Endothelial cell of umbilical vein (primary cell): ENCODE measurements around the gene RAP1GAP. TPM values are rescaled to one million over a fixed set of nuclear protein-coding genes. Genes with fewer than 3 reads are reported as not detected.

Experiments used
- BruUV-seq: library from RNA; stranded (reverse); fragments of 400-500 nt; replicated peaks from 2 replicates; lab custom pipeline; 2021; lab: Mats Ljungman, UMichigan
- CTCF ChIA-PET: fragments of 300-600, 350-600 bp; sonication (Branson Sonifier 250); formaldehyde crosslinking; loops from one replicate; lab custom pipeline; 2021; ENCODE audit warnings: antibody characterized with exemption, inconsistent platforms; lab: Charles Lee
- POLR2A ChIA-PET: fragments of 300-600, 350-600 bp; sonication (Branson Sonifier 250); formaldehyde crosslinking; loops from one replicate; lab custom pipeline; 2021; ENCODE audit warnings: antibody characterized with exemption, inconsistent platforms; lab: Charles Lee
- DNase-seq: peaks from one replicate; pipeline ENCODE4 v3.0.0-alpha.2; 2011; ENCODE audit warnings: low read depth, low spot score
- FAIRE-seq: peaks from 2 replicates; lab custom pipeline; 2011; peaks lifted over from hg19 to GRCh38; lab: Jason Lieb, UNC
- H2AFZ ChIP-seq: 2 replicates; pipeline ENCODE4 v1.6.0; 2012; ENCODE audit warnings: low read depth, low read length, control low read depth, inconsistent platforms
- H3K27ac ChIP-seq: 2 replicates; pipeline ENCODE4 v1.5.1; 2011; ENCODE audit warnings: low read depth, mild to moderate bottlenecking, control low read depth, low read length, moderate library complexity; ENCODE audit not compliant: insufficient read depth
- H3K27me3 ChIP-seq, 2 experiments: 2 replicates each; pipeline versions ENCODE4 v1.6.0 to v1.6.1; 2011; ENCODE audit warnings: low read length in 2 of 2, mixed read lengths in 1 of 2; ENCODE audit not compliant: control insufficient read depth in 2 of 2, insufficient read depth in 2 of 2
- H3K36me3 ChIP-seq, 2 experiments: 2 replicates in 1 of 2; 3 replicates in 1 of 2; pipeline ENCODE4 v1.5.1; 2011; ENCODE audit warnings: low read length in 2 of 2, mild to moderate bottlenecking in 1 of 2, moderate library complexity in 1 of 2; ENCODE audit not compliant: control insufficient read depth in 2 of 2, insufficient read depth in 2 of 2; ENCODE audit errors: extremely low read depth in 1 of 2
- H3K4me1 ChIP-seq: 3 replicates; pipeline ENCODE4 v1.5.1; 2011; ENCODE audit warnings: mild to moderate bottlenecking, low read length; ENCODE audit not compliant: control insufficient read depth, insufficient read depth; ENCODE audit errors: extremely low read depth
- H3K4me2 ChIP-seq: 2 replicates; pipeline ENCODE4 v1.6.1; 2011; ENCODE audit warnings: low read length, control low read depth, mixed read lengths; ENCODE audit not compliant: insufficient read depth
- H3K4me3 ChIP-seq, 3 experiments: fragments of 200-600 bp in 1 of 3; sonication (generic), shearing (Covaris generic) in 1 of 3; replicated peaks in 1 of 3; 2 replicates each; pipeline ENCODE4 v1.5.1; 2011 to 2016; ENCODE audit warnings: control low read depth in 3 of 3, low read length in 3 of 3, mild to moderate bottlenecking in 2 of 3, inconsistent platforms in 1 of 3, low read depth in 1 of 3, moderate library complexity in 1 of 3; ENCODE audit not compliant: insufficient read depth in 1 of 3
- H3K79me2 ChIP-seq: 2 replicates; pipeline ENCODE4 v1.6.0; 2012; ENCODE audit warnings: low read length, inconsistent platforms; ENCODE audit not compliant: control insufficient read depth, insufficient read depth
- H3K9ac ChIP-seq: replicated peaks from 2 replicates; pipeline ENCODE3; 2011; ENCODE audit warnings: low read length, control low read depth; ENCODE audit not compliant: insufficient read depth; ENCODE audit errors: extremely low read depth
- H3K9me1 ChIP-seq: replicated peaks from 3 replicates; pipeline ENCODE4 v1.6.0; 2011; ENCODE audit warnings: mild to moderate bottlenecking, low read length; ENCODE audit not compliant: control insufficient read depth, insufficient read depth; ENCODE audit errors: extremely low read depth
- H3K9me3 ChIP-seq: replicated peaks from 2 replicates; pipeline ENCODE4 v1.5.1; 2012; ENCODE audit warnings: low read length, inconsistent platforms; ENCODE audit not compliant: control insufficient read depth, insufficient read depth
- H4K20me1 ChIP-seq: replicated peaks from 2 replicates; pipeline ENCODE3; 2011; ENCODE audit warnings: mild to moderate bottlenecking, low read length; ENCODE audit not compliant: control insufficient read depth, insufficient read depth; ENCODE audit errors: extremely low read depth
- EZH2 ChIP-seq: IDR thresholded peaks from 2 replicates; pipeline ENCODE4 v1.6.1; 2012; ENCODE audit warnings: borderline replicate concordance, low read depth, mild to moderate bottlenecking, moderate library complexity, low read length, inconsistent platforms; ENCODE audit not compliant: severe bottlenecking
- FOS ChIP-seq: IDR thresholded peaks from 2 replicates; pipeline ENCODE4 v1.6.1; 2011; ENCODE audit warnings: mild to moderate bottlenecking, low read length, moderate library complexity, borderline replicate concordance; ENCODE audit not compliant: insufficient read depth
- GATA2 ChIP-seq: IDR thresholded peaks from 2 replicates; pipeline ENCODE4 v1.7.0; 2011; ENCODE audit warnings: low read depth, mild to moderate bottlenecking, moderate library complexity, mixed read lengths, low read length; ENCODE audit not compliant: insufficient read length, insufficient read depth
- JUN ChIP-seq: IDR thresholded peaks from 2 replicates; pipeline ENCODE4 v1.6.1; 2011; ENCODE audit warnings: borderline replicate concordance, low read depth; ENCODE audit not compliant: insufficient read length, insufficient read depth
- MYC ChIP-seq: IDR thresholded peaks from one replicate; pipeline ENCODE4 v1.6.1; 2011; ENCODE audit warnings: mild to moderate bottlenecking, low read depth, low read length
- POLR2A ChIP-seq: IDR thresholded peaks from 2 replicates; pipeline ENCODE4 v1.6.1; 2012; ENCODE audit warnings: low read depth, mild to moderate bottlenecking, control low read depth, low read length
- POLR2AphosphoS5 ChIP-seq: IDR thresholded peaks from 2 replicates; pipeline ENCODE4 v1.6.1; 2012; ENCODE audit warnings: low read depth, mild to moderate bottlenecking, control low read depth, low read length, moderate library complexity; ENCODE audit not compliant: insufficient read depth
- dilution Hi-C: fragments of 300-500 bp; cut with MboI; formaldehyde crosslinking; loops from one replicate; pipeline ENCODE4 v1.15.0; 2019; ENCODE audit warnings: low sequenced_read_pairs; ENCODE audit not compliant: extremely low pct_ligation_motif_present
- intact Hi-C: fragments of 100-400 bp; cut with micrococcal nuclease; formaldehyde crosslinking; loops from one replicate; pipeline ENCODE4 v1.10.0; 2022
- polyA plus RNA-seq, 4 experiments: library from polyadenylated mRNA; depleted of rRNA in 3 of 4; stranded (reverse) in 3 of 4; unstranded in 1 of 4; fragments of >200 nt; gene quantifications; 2 replicates each; pipeline versions ENCODE4 v1.2.1 to v1.2.3, GENCODE V29; 2011 to 2012; ENCODE audit warnings: missing spikeins in 1 of 4
- total RNA-seq: library from RNA; stranded (reverse); gene quantifications from 2 replicates; pipeline ENCODE4 v1.2.3, GENCODE V29; 2021
- TF ChIP-seq, protein P1 (sequence below): IDR thresholded peaks from 2 replicates; pipeline ENCODE4 v1.6.1; 2011; ENCODE audit not compliant: insufficient read depth, insufficient read length
- TF ChIP-seq, protein P2 (sequence below), 2 donors: IDR thresholded peaks; 1 replicate in 1 of 2; 2 replicates in 1 of 2; pipeline ENCODE4 v1.5.1; 2011; ENCODE audit warnings: low read length in 2 of 2, mild to moderate bottlenecking in 2 of 2, moderate library complexity in 2 of 2, control low read depth in 1 of 2, inconsistent platforms in 1 of 2, low read depth in 1 of 2; ENCODE audit not compliant: insufficient read depth in 1 of 2; ENCODE audit errors: extremely low read depth in 1 of 2

Gene RAP1GAP
- total and polyA plus RNA-seq, 2 donors (not counting 3 experiments of a cell fraction or from before 2014, with no cell fraction given), result 0.07 to 0.20 TPM

DNA sequence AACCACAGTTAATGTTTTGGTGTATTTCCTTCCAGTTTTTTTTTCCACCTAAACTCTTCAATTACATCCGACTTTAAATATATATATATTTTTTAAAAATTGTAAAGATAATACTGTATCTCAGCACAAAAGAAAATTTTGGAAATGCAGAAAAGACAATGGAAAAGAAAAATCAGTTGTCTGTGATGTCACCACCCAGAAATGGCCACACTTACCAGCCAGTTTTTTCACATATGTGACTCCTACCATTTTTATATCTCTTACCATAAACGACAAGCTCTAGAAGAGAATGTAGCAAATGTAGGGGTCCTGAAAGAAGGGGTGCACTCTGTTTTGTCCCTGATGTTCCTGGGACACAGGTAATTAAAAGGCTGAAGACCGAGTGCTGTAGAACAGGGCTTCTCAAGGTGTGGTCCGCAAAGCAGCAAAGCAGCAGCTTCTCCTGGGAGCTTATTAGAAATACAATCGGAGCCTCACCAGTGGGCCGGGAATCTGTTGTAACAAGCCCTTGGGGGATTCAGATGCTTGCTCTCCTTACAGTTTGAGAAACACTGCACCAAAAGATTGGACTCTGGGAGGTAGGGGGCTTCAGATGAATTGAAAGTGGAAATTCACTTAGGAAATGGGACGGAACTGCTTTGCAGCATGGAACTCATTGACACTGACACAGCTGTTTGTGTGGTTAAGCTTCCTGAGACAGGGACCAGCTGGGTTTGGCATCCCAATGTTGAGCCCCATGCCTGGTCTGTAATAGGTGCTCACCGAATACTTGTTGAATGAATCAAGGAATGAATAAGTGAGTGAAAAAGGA is 115.8 kb downstream of the RAP1GAP start:
- TF ChIP-seq POLR2AphosphoS5, result no peak
- no peak for TF ChIP-seq FOS
- TF ChIP-seq MYC, result no peak
- TF ChIP-seq POLR2A, result no peak
- TF ChIP-seq JUN, result no peak
- no peak for TF ChIP-seq EZH2
- TF ChIP-seq, protein P1, sequence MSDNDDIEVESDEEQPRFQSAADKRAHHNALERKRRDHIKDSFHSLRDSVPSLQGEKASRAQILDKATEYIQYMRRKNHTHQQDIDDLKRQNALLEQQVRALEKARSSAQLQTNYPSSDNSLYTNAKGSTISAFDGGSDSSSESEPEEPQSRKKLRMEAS, result no peak
- TF ChIP-seq GATA2, result no peak
- TF ChIP-seq, protein P2, sequence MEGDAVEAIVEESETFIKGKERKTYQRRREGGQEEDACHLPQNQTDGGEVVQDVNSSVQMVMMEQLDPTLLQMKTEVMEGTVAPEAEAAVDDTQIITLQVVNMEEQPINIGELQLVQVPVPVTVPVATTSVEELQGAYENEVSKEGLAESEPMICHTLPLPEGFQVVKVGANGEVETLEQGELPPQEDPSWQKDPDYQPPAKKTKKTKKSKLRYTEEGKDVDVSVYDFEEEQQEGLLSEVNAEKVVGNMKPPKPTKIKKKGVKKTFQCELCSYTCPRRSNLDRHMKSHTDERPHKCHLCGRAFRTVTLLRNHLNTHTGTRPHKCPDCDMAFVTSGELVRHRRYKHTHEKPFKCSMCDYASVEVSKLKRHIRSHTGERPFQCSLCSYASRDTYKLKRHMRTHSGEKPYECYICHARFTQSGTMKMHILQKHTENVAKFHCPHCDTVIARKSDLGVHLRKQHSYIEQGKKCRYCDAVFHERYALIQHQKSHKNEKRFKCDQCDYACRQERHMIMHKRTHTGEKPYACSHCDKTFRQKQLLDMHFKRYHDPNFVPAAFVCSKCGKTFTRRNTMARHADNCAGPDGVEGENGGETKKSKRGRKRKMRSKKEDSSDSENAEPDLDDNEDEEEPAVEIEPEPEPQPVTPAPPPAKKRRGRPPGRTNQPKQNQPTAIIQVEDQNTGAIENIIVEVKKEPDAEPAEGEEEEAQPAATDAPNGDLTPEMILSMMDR (IDR thresholded peaks at IDR 0.05; ENCODE audit: extremely low read depth in 1 of 2, insufficient read depth in 1 of 2, low read depth in 1 of 2, low read length in 2 of 2), result no peak
- H3K4me3 ChIP-seq, result no peak overlapping the region
- dilution Hi-C loops, result no loop called here
- BruUV-seq, result no TSS peak
- no peaks in the 10 kb centered on the region for H3K9me3 ChIP-seq
- FAIRE-seq (no peak), DNase-seq (no peak)
- no peaks in the 10 kb centered on the region for H3K9me1 ChIP-seq
- H3K36me3 ChIP-seq, result no peaks in the 10 kb centered on the region
- H3K27ac ChIP-seq, result no peak overlapping the region
- CTCF ChIA-PET, result interaction anchor here (1.1 kb wide), 2 partner anchors 44 to 183 kb away, joined by 3 read pairs; partner anchors contain the start of gene ALPL
- peaks cover 7 to 14% of the 10 kb centered on the region in 2 experiments for H3K27me3 ChIP-seq
- H3K4me2 ChIP-seq, result no peak overlapping the region
- H3K4me1 ChIP-seq, result no peaks in the 10 kb centered on the region
- H4K20me1 ChIP-seq, result no peaks in the 10 kb centered on the region
- no peak overlapping the region for H2AFZ ChIP-seq
- intact Hi-C loops, result no loop called here
- POLR2A ChIA-PET, result interaction anchor here (0.6 kb wide), 1 partner anchor 211 kb away, joined by 6 read pairs; no protein-coding TSS in a partner anchor
- H3K9ac ChIP-seq, result no peak overlapping the region
- no peaks in the 10 kb centered on the region for H3K79me2 ChIP-seq
